ENCODE data around the gene GLOD4. TPM values are rescaled to one million over a fixed set of nuclear protein-coding genes. Genes with fewer than 3 reads are reported as not detected.

The GLOD4 gene
- total RNA-seq, 2 experiments from 2014 or later = 48.4 to 79.7 TPM

GRCh38 chr17:746783-747629 is 35.1 kb downstream of the GLOD4 start:
- H3K79me2 ChIP-seq (ENCODE audit: insufficient read depth, low read depth, low read length) = peaks cover 60% of the 10 kb centered on the region
- no peak overlapping the region for H3K4me3 ChIP-seq (ENCODE audit: low read depth, low read length, poor library complexity, severe bottlenecking)
- intact Hi-C loops (cut with micrococcal nuclease; ENCODE audit: unreplicated experiment) = no loop called here
- H3K27ac ChIP-seq (ENCODE audit: low read depth, low read length, poor library complexity, severe bottlenecking) = no peak overlapping the region
- ChIA-PET CTCF (ENCODE audit: unreplicated experiment) (no interaction called here), POLR2A (no interaction called here)
- TF ChIP-seq EZH2phosphoT487 (IDR thresholded peaks at IDR 0.05; ENCODE audit: borderline replicate concordance, low read depth, low read length) = no peak
- TF ChIP-seq, protein P1, sequence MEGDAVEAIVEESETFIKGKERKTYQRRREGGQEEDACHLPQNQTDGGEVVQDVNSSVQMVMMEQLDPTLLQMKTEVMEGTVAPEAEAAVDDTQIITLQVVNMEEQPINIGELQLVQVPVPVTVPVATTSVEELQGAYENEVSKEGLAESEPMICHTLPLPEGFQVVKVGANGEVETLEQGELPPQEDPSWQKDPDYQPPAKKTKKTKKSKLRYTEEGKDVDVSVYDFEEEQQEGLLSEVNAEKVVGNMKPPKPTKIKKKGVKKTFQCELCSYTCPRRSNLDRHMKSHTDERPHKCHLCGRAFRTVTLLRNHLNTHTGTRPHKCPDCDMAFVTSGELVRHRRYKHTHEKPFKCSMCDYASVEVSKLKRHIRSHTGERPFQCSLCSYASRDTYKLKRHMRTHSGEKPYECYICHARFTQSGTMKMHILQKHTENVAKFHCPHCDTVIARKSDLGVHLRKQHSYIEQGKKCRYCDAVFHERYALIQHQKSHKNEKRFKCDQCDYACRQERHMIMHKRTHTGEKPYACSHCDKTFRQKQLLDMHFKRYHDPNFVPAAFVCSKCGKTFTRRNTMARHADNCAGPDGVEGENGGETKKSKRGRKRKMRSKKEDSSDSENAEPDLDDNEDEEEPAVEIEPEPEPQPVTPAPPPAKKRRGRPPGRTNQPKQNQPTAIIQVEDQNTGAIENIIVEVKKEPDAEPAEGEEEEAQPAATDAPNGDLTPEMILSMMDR (conservative IDR thresholded peaks at IDR 0.05; ENCODE audit: low read length) = no peak
- no peaks in the 10 kb centered on the region for H3K9me2 ChIP-seq (ENCODE audit: insufficient read depth, low read length)
- no TSS peak for BruUV-seq (replicated peaks)
- DNase-seq (ENCODE audit: low spot score) = no peak
- no peaks in the 10 kb centered on the region for H3K9me3 ChIP-seq (ENCODE audit: low read length)
- peaks cover 83% of the 10 kb centered on the region for H3K36me3 ChIP-seq (ENCODE audit: insufficient read depth, low read length)
- peaks cover 13% of the 10 kb centered on the region for H3K4me1 ChIP-seq (ENCODE audit: insufficient read depth, low read length, poor library complexity, severe bottlenecking)
- no peak overlapping the region for H2AFZ ChIP-seq (ENCODE audit: low read length)
- no peak overlapping the region for H3K4me2 ChIP-seq (ENCODE audit: low read length)
- peaks cover 14% of the 10 kb centered on the region; the same call in 1 of the 2 replicates for H4K20me1 ChIP-seq (ENCODE audit: insufficient read depth, low read length)

GRCh38 chr17:746181-746580 is 35.9 kb downstream of the GLOD4 start:
- Histone ChIP-seq H3K79me2 (ENCODE audit: insufficient read depth, low read depth, low read length) (peaks cover 53% of the 10 kb centered on the region), H3K4me3 (ENCODE audit: low read depth, low read length, poor library complexity, severe bottlenecking) (no peak overlapping the region), H4K20me1 (ENCODE audit: insufficient read depth, low read length) (peaks cover 14% of the 10 kb centered on the region; the same call in 1 of the 2 replicates), H3K4me2 (ENCODE audit: low read length) (no peak overlapping the region), H3K36me3 (ENCODE audit: insufficient read depth, low read length) (peaks cover 91% of the 10 kb centered on the region), H3K9me2 (ENCODE audit: insufficient read depth, low read length) (no peaks in the 10 kb centered on the region), H3K9me3 (ENCODE audit: low read length) (no peaks in the 10 kb centered on the region), H3K4me1 (ENCODE audit: insufficient read depth, low read length, poor library complexity, severe bottlenecking) (peaks cover 13% of the 10 kb centered on the region), H3K27ac (ENCODE audit: low read depth, low read length, poor library complexity, severe bottlenecking) (no peak overlapping the region), H2AFZ (ENCODE audit: low read length) (no peak overlapping the region)
- BruUV-seq (replicated peaks) = no TSS peak
- ChIA-PET CTCF (ENCODE audit: unreplicated experiment) (no interaction called here), POLR2A (no interaction called here)
- TF ChIP-seq, protein P1 (conservative IDR thresholded peaks at IDR 0.05; ENCODE audit: low read length) = no peak
- no peak for TF ChIP-seq EZH2phosphoT487 (IDR thresholded peaks at IDR 0.05; ENCODE audit: borderline replicate concordance, low read depth, low read length)
- no peak for DNase-seq (ENCODE audit: low spot score)
- intact Hi-C loops (cut with micrococcal nuclease; ENCODE audit: unreplicated experiment) = no loop called here

- H3K79me2 ChIP-seq (ENCODE audit: insufficient read depth, low read depth, low read length) = peaks cover 45% of the 10 kb centered on the region
- POLR2A ChIA-PET = no interaction called here
Measured at GRCh38 chr17:745406-745805, 36.7 kb downstream of the GLOD4 start.

More at GRCh38 chr17:745406-745805, 36.7 kb downstream of the GLOD4 start:
- Histone ChIP-seq H3K27ac (ENCODE audit: low read depth, low read length, poor library complexity, severe bottlenecking) (no peak overlapping the region), H3K9me2 (ENCODE audit: insufficient read depth, low read length) (no peaks in the 10 kb centered on the region), H4K20me1 (ENCODE audit: insufficient read depth, low read length) (peaks cover 14% of the 10 kb centered on the region; the same call in 1 of the 2 replicates), H2AFZ (ENCODE audit: low read length) (no peak overlapping the region), H3K4me1 (ENCODE audit: insufficient read depth, low read length, poor library complexity, severe bottlenecking) (peaks cover 10% of the 10 kb centered on the region), H3K4me3 (ENCODE audit: low read depth, low read length, poor library complexity, severe bottlenecking) (no peak overlapping the region), H3K9me3 (ENCODE audit: low read length) (no peaks in the 10 kb centered on the region), H3K4me2 (ENCODE audit: low read length) (no peak overlapping the region), H3K36me3 (ENCODE audit: insufficient read depth, low read length) (peaks cover 95% of the 10 kb centered on the region)
- no peak for DNase-seq (ENCODE audit: low spot score)
- CTCF ChIA-PET (ENCODE audit: unreplicated experiment) = no interaction called here
- TF ChIP-seq EZH2phosphoT487 (IDR thresholded peaks at IDR 0.05; ENCODE audit: borderline replicate concordance, low read depth, low read length) = no peak
- TF ChIP-seq, protein P1 (conservative IDR thresholded peaks at IDR 0.05; ENCODE audit: low read length) = no peak
- intact Hi-C loops (cut with micrococcal nuclease; ENCODE audit: unreplicated experiment) = no loop called here
- no TSS peak for BruUV-seq (replicated peaks)
